Natural killer cell (primary cell): ENCODE measurements around the gene ATP8B4. TPM values are rescaled to one million over a fixed set of nuclear protein-coding genes. Genes with fewer than 3 reads are reported as not detected.

Experiments used
- ATAC-seq, 3 donors: fragments of 150-1000 bp in 2 of 3; fragments of 200-7000 bp in 1 of 3; cut with Tn5 transposase; 1 replicate in 1 of 3; 2 replicates in 2 of 3; pipeline ENCODE4 v1.10.0; 2021; ENCODE audit warnings: mild to moderate bottlenecking in 2 of 3, moderate library complexity in 2 of 3
- DNase-seq, 2 donors: peaks; one replicate each; pipeline versions ENCODE4 v3.0.0 to v3.0.0-alpha.2; 2013 to 2021; ENCODE audit warnings: mixed read lengths in 1 of 2
- H3K27ac ChIP-seq: one replicate; pipeline ENCODE4 v1.5.1; 2013; ENCODE audit warnings: mild to moderate bottlenecking, low read length
- H3K27me3 ChIP-seq: one replicate; pipeline ENCODE4 v1.6.1; 2013; ENCODE audit warnings: low read length; ENCODE audit not compliant: control insufficient read depth, insufficient read depth
- H3K36me3 ChIP-seq: one replicate; pipeline ENCODE4 v1.6.1; 2013; ENCODE audit warnings: low read length; ENCODE audit not compliant: control insufficient read depth, insufficient read depth
- H3K4me1 ChIP-seq: one replicate; pipeline ENCODE4 v1.6.1; 2013; ENCODE audit warnings: low read length; ENCODE audit not compliant: control insufficient read depth, insufficient read depth
- H3K4me3 ChIP-seq: one replicate; pipeline ENCODE4 v1.5.1; 2013; ENCODE audit warnings: low read length
- H3K9me3 ChIP-seq: one replicate; pipeline ENCODE4 v1.6.1; 2013; ENCODE audit warnings: low read length; ENCODE audit not compliant: control insufficient read depth, insufficient read depth
- H3K27ac Mint-ChIP-seq, 2 donors: one replicate each; pipeline ENCODE4 v1.8.0; 2022; ENCODE audit warnings: mild to moderate bottlenecking in 2 of 2, mixed read lengths in 2 of 2, moderate library complexity in 1 of 2
- H3K27me3 Mint-ChIP-seq, 2 donors: one replicate each; pipeline ENCODE4 v1.8.0; 2022; ENCODE audit warnings: low read depth in 2 of 2, mixed read lengths in 2 of 2
- H3K36me3 Mint-ChIP-seq: one replicate; pipeline ENCODE4 v1.8.0; 2022; ENCODE audit warnings: mixed read lengths
- H3K4me1 Mint-ChIP-seq, 2 donors: one replicate each; pipeline ENCODE4 v1.8.0; 2022; ENCODE audit warnings: mixed read lengths in 2 of 2
- H3K4me3 Mint-ChIP-seq: one replicate; pipeline ENCODE4 v1.8.0; 2022; ENCODE audit warnings: mild to moderate bottlenecking, moderate library complexity, mixed read lengths
- H3K9me3 Mint-ChIP-seq, 2 donors: one replicate each; pipeline ENCODE4 v1.8.0; 2022; ENCODE audit warnings: mixed read lengths in 2 of 2
- WGBS: methylation state at CpG from one replicate; pipeline ENCODE4 v1.1.7; 2013; ENCODE audit warnings: missing lambda C conversion rate; ENCODE audit not compliant: insufficient coverage; 5-methylcytosine and 5-hydroxymethylcytosine counted together
- intact Hi-C: fragments of 100-400 bp; cut with micrococcal nuclease; formaldehyde crosslinking; loops from one replicate; pipeline ENCODE4 v1.14.2; 2022
- total RNA-seq, 4 donors: library from RNA; stranded (reverse); fragments of 120-200 nt in 1 of 4; gene quantifications; one replicate each; pipeline versions ENCODE4 v1.2.3 to v1.2.4, GENCODE V29; 2013 to 2022
- TF ChIP-seq, protein P1 (sequence below): fragments of 200-600 bp; IDR thresholded peaks from one replicate; pipeline ENCODE4 v1.8.0; 2022; ENCODE audit warnings: antibody characterized with exemption

Gene ATP8B4
- total RNA-seq, 3 donors from 2014 or later (not counting 1 experiment from before 2014, with no cell fraction given) = 55.6 to 89.5 (median 75.1) TPM

DNA sequence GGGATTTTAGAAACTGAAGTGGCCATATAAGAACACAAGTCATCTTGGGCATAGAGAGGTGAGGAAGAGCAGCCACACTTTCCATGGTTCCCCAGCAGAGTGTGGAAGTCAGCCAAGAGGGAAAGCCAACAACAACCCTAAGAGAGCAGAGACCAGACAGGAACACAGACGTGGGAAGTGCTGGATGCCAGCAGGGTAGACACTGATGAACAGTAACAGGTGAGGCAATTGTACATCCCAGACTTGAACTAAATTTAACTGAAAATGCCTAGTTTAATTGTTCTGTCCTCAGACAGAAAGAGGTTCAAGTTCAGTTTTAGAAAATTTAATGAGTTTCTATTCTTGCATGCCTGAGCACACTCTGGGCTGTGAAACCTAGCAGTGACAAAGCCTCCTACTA, 212.1 kb downstream of the ATP8B4 start:
- Histone ChIP-seq H3K4me3 (no peak overlapping the region), H3K9me3 (no peaks in the 10 kb centered on the region), H3K4me1 (peaks cover 3% of the 10 kb centered on the region), H3K27ac (no peak overlapping the region), H3K36me3 (peaks cover 13% of the 10 kb centered on the region), H3K27me3 (no peaks in the 10 kb centered on the region)
- H3K27me3 Mint-ChIP-seq = no peaks in the 10 kb centered on the region
- H3K4me3 Mint-ChIP-seq = no peak overlapping the region
- no peak for DNase-seq
- H3K36me3 Mint-ChIP-seq = peaks cover 22% of the 10 kb centered on the region
- H3K9me3 Mint-ChIP-seq = peaks cover 3 to 8% of the 10 kb centered on the region in 2 donors
- no peak for ATAC-seq
- peaks cover 35% of the 10 kb centered on the region in 2 donors for H3K4me1 Mint-ChIP-seq
- H3K27ac Mint-ChIP-seq = no peak overlapping the region
- TF ChIP-seq, protein P1, sequence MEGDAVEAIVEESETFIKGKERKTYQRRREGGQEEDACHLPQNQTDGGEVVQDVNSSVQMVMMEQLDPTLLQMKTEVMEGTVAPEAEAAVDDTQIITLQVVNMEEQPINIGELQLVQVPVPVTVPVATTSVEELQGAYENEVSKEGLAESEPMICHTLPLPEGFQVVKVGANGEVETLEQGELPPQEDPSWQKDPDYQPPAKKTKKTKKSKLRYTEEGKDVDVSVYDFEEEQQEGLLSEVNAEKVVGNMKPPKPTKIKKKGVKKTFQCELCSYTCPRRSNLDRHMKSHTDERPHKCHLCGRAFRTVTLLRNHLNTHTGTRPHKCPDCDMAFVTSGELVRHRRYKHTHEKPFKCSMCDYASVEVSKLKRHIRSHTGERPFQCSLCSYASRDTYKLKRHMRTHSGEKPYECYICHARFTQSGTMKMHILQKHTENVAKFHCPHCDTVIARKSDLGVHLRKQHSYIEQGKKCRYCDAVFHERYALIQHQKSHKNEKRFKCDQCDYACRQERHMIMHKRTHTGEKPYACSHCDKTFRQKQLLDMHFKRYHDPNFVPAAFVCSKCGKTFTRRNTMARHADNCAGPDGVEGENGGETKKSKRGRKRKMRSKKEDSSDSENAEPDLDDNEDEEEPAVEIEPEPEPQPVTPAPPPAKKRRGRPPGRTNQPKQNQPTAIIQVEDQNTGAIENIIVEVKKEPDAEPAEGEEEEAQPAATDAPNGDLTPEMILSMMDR = no peak
- intact Hi-C loops = no loop called here
- WGBS = 91% methylated on average over 1 of the region's 1 CpG

DNA sequence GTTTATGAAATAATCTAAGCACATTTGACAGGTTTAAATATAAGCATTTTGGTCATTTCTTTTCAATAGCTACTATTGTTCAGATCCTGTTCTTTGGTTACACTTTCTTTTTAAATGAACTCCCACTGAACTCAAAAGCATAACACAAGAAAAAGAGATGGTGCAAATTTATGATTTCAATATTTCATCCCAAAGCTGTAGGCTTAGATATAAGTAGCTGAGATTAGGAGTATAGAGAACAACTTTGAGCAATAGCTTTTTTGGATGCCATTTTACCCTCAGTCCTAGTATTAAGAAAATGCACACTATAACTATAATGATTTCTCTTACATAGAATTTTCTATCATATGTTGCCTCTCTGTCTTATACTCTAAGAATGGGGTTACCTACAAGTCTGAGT, 213.8 kb downstream of the ATP8B4 start:
- Histone ChIP-seq H3K4me3 (no peak overlapping the region), H3K27ac (no peak overlapping the region), H3K36me3 (peaks cover 13% of the 10 kb centered on the region), H3K4me1 (peaks cover 3% of the 10 kb centered on the region), H3K27me3 (no peaks in the 10 kb centered on the region), H3K9me3 (no peaks in the 10 kb centered on the region)
- DNase-seq (no peak), ATAC-seq (no peak)
- TF ChIP-seq, protein P1 = no peak
- Mint-ChIP-seq H3K36me3 (peaks cover 14% of the 10 kb centered on the region), H3K9me3 (peaks cover 2 to 3% of the 10 kb centered on the region in 2 donors), H3K27me3 (no peaks in the 10 kb centered on the region), H3K4me3 (no peak overlapping the region), H3K4me1 (peaks cover 25 to 35% of the 10 kb centered on the region in 2 donors), H3K27ac (peak overlapping the region; percentile 43 to 51)
- intact Hi-C loops = no loop called here

DNA sequence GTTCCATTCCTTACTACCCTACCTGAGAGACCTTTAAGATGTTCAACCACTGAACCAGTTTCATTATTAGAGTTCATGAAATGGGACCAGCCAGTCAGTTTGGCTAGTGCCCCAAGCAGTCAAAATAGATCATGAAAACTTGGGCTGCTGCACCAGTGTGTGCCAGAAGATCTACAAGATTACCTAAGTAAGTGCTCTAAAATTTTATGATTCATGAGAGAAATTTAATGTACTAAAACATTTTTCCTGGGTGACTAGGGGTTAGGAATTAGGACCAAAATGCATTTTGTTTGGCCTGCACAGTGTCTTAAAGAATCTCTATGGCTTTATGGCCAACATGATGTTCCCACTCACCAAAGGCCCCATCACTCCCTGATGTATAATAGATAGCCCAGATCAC, 214.7 kb downstream of the ATP8B4 start:
- DNase-seq (no peak), ATAC-seq (no peak)
- Histone ChIP-seq H3K27me3 (no peaks in the 10 kb centered on the region), H3K36me3 (peaks cover 18% of the 10 kb centered on the region), H3K4me3 (no peak overlapping the region), H3K27ac (no peak overlapping the region), H3K9me3 (no peaks in the 10 kb centered on the region), H3K4me1 (peaks cover 1% of the 10 kb centered on the region)
- TF ChIP-seq, protein P1 = no peak
- intact Hi-C loops = no loop called here
- no peaks in the 10 kb centered on the region for H3K9me3 Mint-ChIP-seq
- peak overlapping the region in 1 of 2 donors; percentile 10 for H3K27ac Mint-ChIP-seq
- peaks cover 21 to 27% of the 10 kb centered on the region in 2 donors for H3K4me1 Mint-ChIP-seq
- no peaks in the 10 kb centered on the region for H3K27me3 Mint-ChIP-seq
- H3K36me3 Mint-ChIP-seq = peaks cover 8% of the 10 kb centered on the region
- H3K4me3 Mint-ChIP-seq = no peak overlapping the region
